ENCODE results near the gene SLC17A5. TPM values are rescaled to one million over a fixed set of nuclear protein-coding genes. Genes with fewer than 3 reads are reported as not detected.

Gene SLC17A5
- total and polyA plus RNA-seq, 2 donors from 2014 or later, result 15.5 to 18.2 TPM

GRCh38 chr6:73610444-73611275, 43.1 kb downstream of the SLC17A5 start:
- FAIRE-seq (peak; percentile 97), DNase-seq (peak in 2 of 5 donors; percentile 61 to 71)
- Histone ChIP-seq H3K27me3 (ENCODE audit: control insufficient read depth, insufficient read depth, low read length) (no peaks in the 10 kb centered on the region), H3K4me3 (ENCODE audit: low read length in 3 of 3) (no peak overlapping the region), H3K27ac (ENCODE audit: low read depth in 2 of 2, low read length in 2 of 2) (no peak overlapping the region), H3K36me3 (ENCODE audit: control insufficient read depth in 2 of 3, insufficient read depth in 3 of 3, low read length in 3 of 3) (peaks cover 0 to 18% (median 9%) of the 10 kb centered on the region in 3 donors), H3K9ac (ENCODE audit: low read length in 3 of 3) (no peak overlapping the region), H3K4me1 (ENCODE audit: control insufficient read depth in 2 of 3, insufficient read depth in 2 of 3, low read depth in 1 of 3, low read length in 3 of 3) (no peaks in the 10 kb centered on the region), H3K9me3 (ENCODE audit: control insufficient read depth in 2 of 3, insufficient read depth in 1 of 3, low read length in 3 of 3) (no peaks in the 10 kb centered on the region)
- intact Hi-C loops (cut with DNase I), result no loop called here
- peak; percentile 55 for TF ChIP-seq CTCF (IDR thresholded peaks at IDR 0.05; ENCODE audit: borderline replicate concordance, extremely low read depth, insufficient read depth)

DNA sequence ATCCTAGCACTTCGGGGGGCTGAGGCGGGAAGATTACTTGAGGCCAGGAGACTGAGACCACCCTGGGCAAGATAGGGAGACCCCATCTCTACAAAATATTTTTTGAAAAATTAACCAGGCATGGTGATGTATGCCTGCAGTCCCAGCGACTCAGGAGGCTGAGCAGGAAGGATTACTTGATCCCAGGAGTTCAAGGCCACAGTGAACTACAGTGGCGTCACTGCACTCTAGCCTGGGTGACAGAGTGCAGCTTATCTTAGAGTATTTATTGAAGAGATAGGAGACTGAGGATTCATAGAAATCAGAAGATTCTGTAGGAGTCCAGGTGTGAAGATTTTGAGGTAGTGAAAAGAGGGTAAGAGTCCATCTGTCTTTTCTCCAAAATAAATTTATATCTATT, 45.0 kb downstream of the SLC17A5 start:
- Histone ChIP-seq H3K27ac (ENCODE audit: low read depth in 2 of 2, low read length in 2 of 2) (no peak overlapping the region), H3K9ac (ENCODE audit: low read length in 3 of 3) (no peak overlapping the region), H3K36me3 (ENCODE audit: control insufficient read depth in 2 of 3, insufficient read depth in 3 of 3, low read length in 3 of 3) (peaks cover 0 to 15% (median 3%) of the 10 kb centered on the region in 3 donors), H3K9me3 (ENCODE audit: control insufficient read depth in 2 of 3, insufficient read depth in 1 of 3, low read length in 3 of 3) (no peaks in the 10 kb centered on the region), H3K4me1 (ENCODE audit: control insufficient read depth in 2 of 3, insufficient read depth in 2 of 3, low read depth in 1 of 3, low read length in 3 of 3) (no peaks in the 10 kb centered on the region), H3K4me3 (ENCODE audit: low read length in 3 of 3) (no peak overlapping the region), H3K27me3 (ENCODE audit: control insufficient read depth, insufficient read depth, low read length) (no peaks in the 10 kb centered on the region)
- FAIRE-seq, result no peak
- DNase-seq, result no peak
- intact Hi-C loops (cut with DNase I), result loop anchor here (5.0 kb wide), 1 partner anchor 91 kb away; no protein-coding TSS in a partner anchor
- TF ChIP-seq CTCF (IDR thresholded peaks at IDR 0.05; ENCODE audit: borderline replicate concordance, extremely low read depth, insufficient read depth), result no peak

- Histone ChIP-seq H3K27ac (ENCODE audit: low read depth in 2 of 2, low read length in 2 of 2) (no peak overlapping the region), H3K4me3 (ENCODE audit: low read length in 3 of 3) (no peak overlapping the region), H3K9me3 (ENCODE audit: control insufficient read depth in 2 of 3, insufficient read depth in 1 of 3, low read length in 3 of 3) (no peaks in the 10 kb centered on the region), H3K9ac (ENCODE audit: low read length in 3 of 3) (no peak overlapping the region), H3K36me3 (ENCODE audit: control insufficient read depth in 2 of 3, insufficient read depth in 3 of 3, low read length in 3 of 3) (peaks cover 0 to 15% (median 3%) of the 10 kb centered on the region in 3 donors), H3K27me3 (ENCODE audit: control insufficient read depth, insufficient read depth, low read length) (no peaks in the 10 kb centered on the region), H3K4me1 (ENCODE audit: control insufficient read depth in 2 of 3, insufficient read depth in 2 of 3, low read depth in 1 of 3, low read length in 3 of 3) (no peaks in the 10 kb centered on the region)
- FAIRE-seq (no peak), DNase-seq (no peak)
- intact Hi-C loops (cut with DNase I), result loop anchor here (5.0 kb wide), 1 partner anchor 89 kb away; no protein-coding TSS in a partner anchor
- TF ChIP-seq CTCF (IDR thresholded peaks at IDR 0.05; ENCODE audit: borderline replicate concordance, extremely low read depth, insufficient read depth), result no peak
Observed at GRCh38 chr6:73606428-73606827, 47.4 kb downstream of the SLC17A5 start.

All from kidney (tissue), 14 donors.